Natural killer cell (primary cell): ENCODE measurements around the gene RFPL3. TPM values are rescaled to one million over a fixed set of nuclear protein-coding genes. Genes with fewer than 3 reads are reported as not detected.

Experiments used
- ATAC-seq, 3 donors: fragments of 150-1000 bp in 2 of 3; fragments of 200-7000 bp in 1 of 3; cut with Tn5 transposase; 1 replicate in 1 of 3; 2 replicates in 2 of 3; pipeline ENCODE4 v1.10.0; 2021; ENCODE audit warnings: mild to moderate bottlenecking in 2 of 3, moderate library complexity in 2 of 3
- DNase-seq, 2 donors: peaks; one replicate each; pipeline versions ENCODE4 v3.0.0 to v3.0.0-alpha.2; 2013 to 2021; ENCODE audit warnings: mixed read lengths in 1 of 2
- H3K27ac ChIP-seq: one replicate; pipeline ENCODE4 v1.5.1; 2013; ENCODE audit warnings: mild to moderate bottlenecking, low read length
- H3K27me3 ChIP-seq: one replicate; pipeline ENCODE4 v1.6.1; 2013; ENCODE audit warnings: low read length; ENCODE audit not compliant: control insufficient read depth, insufficient read depth
- H3K36me3 ChIP-seq: one replicate; pipeline ENCODE4 v1.6.1; 2013; ENCODE audit warnings: low read length; ENCODE audit not compliant: control insufficient read depth, insufficient read depth
- H3K4me1 ChIP-seq: one replicate; pipeline ENCODE4 v1.6.1; 2013; ENCODE audit warnings: low read length; ENCODE audit not compliant: control insufficient read depth, insufficient read depth
- H3K4me3 ChIP-seq: one replicate; pipeline ENCODE4 v1.5.1; 2013; ENCODE audit warnings: low read length
- H3K9me3 ChIP-seq: one replicate; pipeline ENCODE4 v1.6.1; 2013; ENCODE audit warnings: low read length; ENCODE audit not compliant: control insufficient read depth, insufficient read depth
- H3K27ac Mint-ChIP-seq, 2 donors: one replicate each; pipeline ENCODE4 v1.8.0; 2022; ENCODE audit warnings: mild to moderate bottlenecking in 2 of 2, mixed read lengths in 2 of 2, moderate library complexity in 1 of 2
- H3K27me3 Mint-ChIP-seq, 2 donors: one replicate each; pipeline ENCODE4 v1.8.0; 2022; ENCODE audit warnings: low read depth in 2 of 2, mixed read lengths in 2 of 2
- H3K36me3 Mint-ChIP-seq: one replicate; pipeline ENCODE4 v1.8.0; 2022; ENCODE audit warnings: mixed read lengths
- H3K4me1 Mint-ChIP-seq, 2 donors: one replicate each; pipeline ENCODE4 v1.8.0; 2022; ENCODE audit warnings: mixed read lengths in 2 of 2
- H3K4me3 Mint-ChIP-seq: one replicate; pipeline ENCODE4 v1.8.0; 2022; ENCODE audit warnings: mild to moderate bottlenecking, moderate library complexity, mixed read lengths
- H3K9me3 Mint-ChIP-seq, 2 donors: one replicate each; pipeline ENCODE4 v1.8.0; 2022; ENCODE audit warnings: mixed read lengths in 2 of 2
- WGBS: methylation state at CpG from one replicate; pipeline ENCODE4 v1.1.7; 2013; ENCODE audit warnings: missing lambda C conversion rate; ENCODE audit not compliant: insufficient coverage; 5-methylcytosine and 5-hydroxymethylcytosine counted together
- intact Hi-C: fragments of 100-400 bp; cut with micrococcal nuclease; formaldehyde crosslinking; loops from one replicate; pipeline ENCODE4 v1.14.2; 2022
- total RNA-seq, 4 donors: library from RNA; stranded (reverse); fragments of 120-200 nt in 1 of 4; gene quantifications; one replicate each; pipeline versions ENCODE4 v1.2.3 to v1.2.4, GENCODE V29; 2013 to 2022
- TF ChIP-seq, protein P1 (sequence below): fragments of 200-600 bp; IDR thresholded peaks from one replicate; pipeline ENCODE4 v1.8.0; 2022; ENCODE audit warnings: antibody characterized with exemption

The RFPL3 gene
- total RNA-seq, 3 donors from 2014 or later (not counting 1 experiment from before 2014, with no cell fraction given), result not detected

DNA sequence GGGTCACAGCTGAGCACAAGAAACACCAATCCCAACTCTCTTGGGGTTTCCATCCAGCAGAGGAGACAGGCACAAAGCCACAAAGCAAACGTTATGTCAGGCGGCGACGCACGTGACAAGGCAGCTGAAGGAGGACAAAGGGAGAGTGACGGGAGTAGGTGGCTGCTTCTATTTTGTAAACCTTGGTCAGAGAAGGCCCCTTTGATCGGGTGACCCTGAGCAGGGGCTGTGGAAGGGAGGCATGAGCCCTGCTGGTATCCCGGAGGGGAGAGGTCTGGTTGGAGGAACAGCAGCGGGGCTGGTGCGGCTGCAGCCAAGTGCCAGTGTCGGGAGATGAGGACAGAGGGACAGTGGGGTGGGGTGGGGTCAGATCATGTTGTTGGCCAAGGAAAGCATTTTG, 17.3 kb upstream of the RFPL3 start:
- Histone ChIP-seq H3K27ac (no peak overlapping the region), H3K36me3 (no peaks in the 10 kb centered on the region), H3K9me3 (no peaks in the 10 kb centered on the region), H3K27me3 (no peaks in the 10 kb centered on the region), H3K4me3 (no peak overlapping the region), H3K4me1 (peaks cover 5% of the 10 kb centered on the region)
- H3K4me3 Mint-ChIP-seq, result no peak overlapping the region
- H3K9me3 Mint-ChIP-seq, result no peaks in the 10 kb centered on the region
- TF ChIP-seq, protein P1, sequence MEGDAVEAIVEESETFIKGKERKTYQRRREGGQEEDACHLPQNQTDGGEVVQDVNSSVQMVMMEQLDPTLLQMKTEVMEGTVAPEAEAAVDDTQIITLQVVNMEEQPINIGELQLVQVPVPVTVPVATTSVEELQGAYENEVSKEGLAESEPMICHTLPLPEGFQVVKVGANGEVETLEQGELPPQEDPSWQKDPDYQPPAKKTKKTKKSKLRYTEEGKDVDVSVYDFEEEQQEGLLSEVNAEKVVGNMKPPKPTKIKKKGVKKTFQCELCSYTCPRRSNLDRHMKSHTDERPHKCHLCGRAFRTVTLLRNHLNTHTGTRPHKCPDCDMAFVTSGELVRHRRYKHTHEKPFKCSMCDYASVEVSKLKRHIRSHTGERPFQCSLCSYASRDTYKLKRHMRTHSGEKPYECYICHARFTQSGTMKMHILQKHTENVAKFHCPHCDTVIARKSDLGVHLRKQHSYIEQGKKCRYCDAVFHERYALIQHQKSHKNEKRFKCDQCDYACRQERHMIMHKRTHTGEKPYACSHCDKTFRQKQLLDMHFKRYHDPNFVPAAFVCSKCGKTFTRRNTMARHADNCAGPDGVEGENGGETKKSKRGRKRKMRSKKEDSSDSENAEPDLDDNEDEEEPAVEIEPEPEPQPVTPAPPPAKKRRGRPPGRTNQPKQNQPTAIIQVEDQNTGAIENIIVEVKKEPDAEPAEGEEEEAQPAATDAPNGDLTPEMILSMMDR, result no peak
- H3K36me3 Mint-ChIP-seq, result no peaks in the 10 kb centered on the region
- intact Hi-C loops, result no loop called here
- peaks cover 22 to 49% of the 10 kb centered on the region in 2 donors for H3K27me3 Mint-ChIP-seq
- WGBS, result 79% methylated on average over 11 of the region's 11 CpGs
- ATAC-seq (no peak), DNase-seq (no peak)
- H3K4me1 Mint-ChIP-seq, result peaks cover 0 to 12% of the 10 kb centered on the region in 2 donors
- H3K27ac Mint-ChIP-seq, result no peak overlapping the region

DNA sequence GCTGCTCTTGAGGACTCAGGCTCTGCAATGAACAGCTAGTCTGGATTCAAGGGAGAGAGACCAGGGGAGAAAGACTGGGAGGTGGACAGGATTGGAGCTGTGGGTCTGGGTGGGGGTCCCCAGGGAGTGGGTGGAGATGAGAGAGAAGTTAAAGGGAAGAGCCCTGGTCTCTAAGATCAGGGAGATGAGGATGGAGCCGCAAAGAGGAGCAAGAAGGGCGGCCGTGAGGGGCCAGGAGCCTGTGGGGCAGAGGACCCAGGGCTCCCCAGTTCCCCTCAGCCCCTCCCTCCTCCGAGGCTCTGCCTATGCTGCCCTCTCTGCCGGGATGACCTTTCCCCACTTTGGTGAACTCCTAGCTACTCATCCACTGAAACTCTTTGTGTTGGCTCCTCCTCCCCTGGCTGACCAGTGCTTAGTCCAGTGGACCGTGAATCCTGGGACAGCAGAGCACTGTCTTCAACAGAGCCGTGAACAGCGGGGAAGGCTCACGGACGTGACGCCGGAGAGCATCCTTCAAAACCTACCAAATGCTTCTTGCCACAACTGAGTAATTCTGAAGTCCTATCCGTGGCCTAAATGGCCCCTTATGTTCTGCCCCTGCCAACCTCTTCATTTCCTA, 16.4 kb upstream of the RFPL3 start:
- no peak overlapping the region for H3K27ac Mint-ChIP-seq
- no peaks in the 10 kb centered on the region for H3K9me3 ChIP-seq
- DNase-seq (no peak), ATAC-seq (no peak)
- no peaks in the 10 kb centered on the region for H3K36me3 Mint-ChIP-seq
- peaks cover 22 to 57% of the 10 kb centered on the region in 2 donors for H3K27me3 Mint-ChIP-seq
- no peaks in the 10 kb centered on the region for H3K9me3 Mint-ChIP-seq
- H3K27me3 ChIP-seq, result peaks cover 2% of the 10 kb centered on the region
- 78% methylated on average over 13 of the region's 13 CpGs for WGBS
- TF ChIP-seq, protein P1, result no peak
- no peak overlapping the region for H3K4me3 Mint-ChIP-seq
- H3K27ac ChIP-seq, result no peak overlapping the region
- peaks cover 0 to 12% of the 10 kb centered on the region in 2 donors for H3K4me1 Mint-ChIP-seq
- intact Hi-C loops, result no loop called here
- H3K36me3 ChIP-seq, result no peaks in the 10 kb centered on the region
- H3K4me3 ChIP-seq, result no peak overlapping the region
- H3K4me1 ChIP-seq, result peaks cover 5% of the 10 kb centered on the region

DNA sequence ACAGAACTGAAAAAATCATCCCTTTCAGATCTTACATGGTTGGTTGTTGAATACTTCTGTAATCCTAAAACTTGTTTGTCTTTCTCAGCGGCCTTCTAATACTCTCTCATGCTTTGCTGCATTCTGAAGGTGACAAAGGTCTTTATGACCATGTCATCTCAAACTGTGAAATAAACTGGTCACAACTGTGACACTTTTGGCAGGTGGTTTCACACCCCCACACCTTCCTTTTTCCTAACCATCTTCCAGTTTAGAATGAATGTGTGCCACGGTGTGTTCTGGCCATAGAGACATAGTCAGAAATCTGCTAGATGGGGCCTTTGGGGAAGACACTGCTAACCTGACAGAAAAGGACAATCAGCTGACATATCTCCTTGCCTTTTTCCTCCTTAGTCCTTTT, 14.7 kb upstream of the RFPL3 start:
- ATAC-seq, result peak in 1 of 3 donors; percentile 26
- no peaks in the 10 kb centered on the region for H3K36me3 ChIP-seq
- Mint-ChIP-seq H3K27me3 (peaks cover 17 to 58% of the 10 kb centered on the region in 2 donors), H3K4me3 (no peak overlapping the region), H3K9me3 (no peaks in the 10 kb centered on the region), H3K4me1 (peaks cover 0 to 12% of the 10 kb centered on the region in 2 donors), H3K27ac (no peak overlapping the region), H3K36me3 (no peaks in the 10 kb centered on the region)
- no peak for DNase-seq
- no peaks in the 10 kb centered on the region for H3K9me3 ChIP-seq
- WGBS, result 60% methylated on average over 2 of the region's 2 CpGs
- peaks cover 2% of the 10 kb centered on the region for H3K27me3 ChIP-seq
- TF ChIP-seq, protein P1, result no peak
- intact Hi-C loops, result no loop called here
- no peak overlapping the region for H3K27ac ChIP-seq
- H3K4me3 ChIP-seq, result no peak overlapping the region
- H3K4me1 ChIP-seq, result peaks cover 5% of the 10 kb centered on the region

DNA sequence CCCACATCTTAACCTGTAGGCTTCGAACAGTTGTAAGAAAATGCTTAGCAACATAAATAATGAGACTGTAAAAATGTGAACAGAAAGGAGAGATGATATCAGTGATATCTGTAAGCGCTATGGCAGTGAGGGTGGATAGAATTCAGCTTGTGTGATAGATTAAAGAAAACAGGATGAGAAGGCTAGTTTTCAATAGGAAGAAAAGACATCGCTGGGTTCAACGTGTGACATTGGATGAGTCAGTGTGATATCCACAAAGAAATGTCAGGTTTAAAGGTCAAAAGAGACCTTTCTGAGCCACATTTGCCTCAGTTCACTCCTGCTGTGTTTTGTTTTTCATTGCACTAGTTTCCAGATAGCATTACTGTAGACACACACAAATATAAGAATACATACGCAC, 13.7 kb upstream of the RFPL3 start:
- intact Hi-C loops, result no loop called here
- no peak overlapping the region for H3K27ac ChIP-seq
- Mint-ChIP-seq H3K27ac (no peak overlapping the region), H3K27me3 (peaks cover 15 to 58% of the 10 kb centered on the region in 2 donors), H3K4me1 (peaks cover 0 to 12% of the 10 kb centered on the region in 2 donors), H3K4me3 (no peak overlapping the region), H3K9me3 (no peaks in the 10 kb centered on the region), H3K36me3 (no peaks in the 10 kb centered on the region)
- DNase-seq (no peak), ATAC-seq (no peak)
- TF ChIP-seq, protein P1, result no peak
- 63% methylated on average over 5 of the region's 5 CpGs for WGBS
- H3K36me3 ChIP-seq, result no peaks in the 10 kb centered on the region
- no peaks in the 10 kb centered on the region for H3K4me1 ChIP-seq
- H3K27me3 ChIP-seq, result peaks cover 2% of the 10 kb centered on the region
- H3K9me3 ChIP-seq, result no peaks in the 10 kb centered on the region
- no peak overlapping the region for H3K4me3 ChIP-seq
